Bronchial epithelial cell (primary cell): ENCODE measurements around the gene ATP6V0D1. TPM values are rescaled to one million over a fixed set of nuclear protein-coding genes. Genes with fewer than 3 reads are reported as not detected.

Source experiments
- DNase-seq: peaks from one replicate; pipeline ENCODE4 v3.0.0-alpha.2; 2010; ENCODE audit warnings: low read depth
- FAIRE-seq: peaks from 2 replicates; lab custom pipeline; 2011; peaks lifted over from hg19 to GRCh38; lab: Jason Lieb, UNC
- H3K27me3 ChIP-seq: 2 replicates; pipeline ENCODE4 v1.5.1; 2011; ENCODE audit warnings: low read length; ENCODE audit not compliant: control insufficient read depth, insufficient read depth
- H3K36me3 ChIP-seq: 2 replicates; pipeline ENCODE4 v1.5.1; 2011; ENCODE audit warnings: low read length; ENCODE audit not compliant: control insufficient read depth, insufficient read depth
- H3K4me3 ChIP-seq: 2 replicates; pipeline ENCODE4 v1.5.1; 2011; ENCODE audit warnings: mild to moderate bottlenecking, low read depth, low read length, control low read depth
- total RNA-seq: library from RNA; depleted of rRNA; stranded (reverse); fragments of >200 nt; gene quantifications from 2 replicates; pipeline ENCODE4 v1.2.1, GENCODE V29; 2014
- TF ChIP-seq, protein P1 (sequence below): IDR thresholded peaks from 2 replicates; pipeline ENCODE4 v1.5.1; 2011; ENCODE audit warnings: mild to moderate bottlenecking, moderate library complexity, low read length, control low read depth, inconsistent platforms; ENCODE audit not compliant: insufficient read depth, severe bottlenecking

ATP6V0D1 gene
- total RNA-seq, 1 donor from 2014 or later = 78.2 TPM

GRCh38 chr16:67481561-67482232 is 740 bp upstream of the ATP6V0D1 start:
- no peak for FAIRE-seq
- TF ChIP-seq, protein P1, sequence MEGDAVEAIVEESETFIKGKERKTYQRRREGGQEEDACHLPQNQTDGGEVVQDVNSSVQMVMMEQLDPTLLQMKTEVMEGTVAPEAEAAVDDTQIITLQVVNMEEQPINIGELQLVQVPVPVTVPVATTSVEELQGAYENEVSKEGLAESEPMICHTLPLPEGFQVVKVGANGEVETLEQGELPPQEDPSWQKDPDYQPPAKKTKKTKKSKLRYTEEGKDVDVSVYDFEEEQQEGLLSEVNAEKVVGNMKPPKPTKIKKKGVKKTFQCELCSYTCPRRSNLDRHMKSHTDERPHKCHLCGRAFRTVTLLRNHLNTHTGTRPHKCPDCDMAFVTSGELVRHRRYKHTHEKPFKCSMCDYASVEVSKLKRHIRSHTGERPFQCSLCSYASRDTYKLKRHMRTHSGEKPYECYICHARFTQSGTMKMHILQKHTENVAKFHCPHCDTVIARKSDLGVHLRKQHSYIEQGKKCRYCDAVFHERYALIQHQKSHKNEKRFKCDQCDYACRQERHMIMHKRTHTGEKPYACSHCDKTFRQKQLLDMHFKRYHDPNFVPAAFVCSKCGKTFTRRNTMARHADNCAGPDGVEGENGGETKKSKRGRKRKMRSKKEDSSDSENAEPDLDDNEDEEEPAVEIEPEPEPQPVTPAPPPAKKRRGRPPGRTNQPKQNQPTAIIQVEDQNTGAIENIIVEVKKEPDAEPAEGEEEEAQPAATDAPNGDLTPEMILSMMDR = no peak
- no peaks in the 10 kb centered on the region for H3K27me3 ChIP-seq
- H3K4me3 ChIP-seq = peak overlapping the region; percentile 93
- no peak for DNase-seq
- H3K36me3 ChIP-seq = no peaks in the 10 kb centered on the region

DNA sequence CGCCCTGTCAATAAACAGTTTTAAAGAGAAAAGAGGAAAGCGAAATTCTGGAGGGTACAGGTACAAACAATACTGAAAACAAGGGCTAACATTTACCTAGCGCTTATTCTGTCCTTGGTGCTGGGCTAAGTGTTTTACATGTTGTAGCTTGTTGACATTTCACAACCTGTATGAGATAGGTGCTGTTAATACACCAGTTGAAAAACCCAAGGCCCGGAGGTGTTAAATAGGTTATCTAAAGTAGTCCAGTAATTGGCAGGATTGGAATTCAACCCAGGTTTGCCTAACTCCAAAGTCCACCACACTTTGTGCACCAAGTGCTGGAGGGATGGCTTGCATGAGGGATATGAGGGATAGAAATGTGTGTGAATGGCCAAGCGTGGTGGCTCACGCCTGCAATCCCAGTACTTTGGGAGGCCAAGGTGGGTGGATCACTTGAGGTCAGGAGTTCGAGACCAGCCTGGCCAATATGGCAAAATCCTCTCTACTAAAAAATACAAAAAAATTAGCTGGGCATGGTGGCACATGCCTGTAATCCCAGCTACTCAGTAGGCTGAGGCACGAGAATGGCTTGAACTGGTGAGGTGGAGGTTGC is 2.9 kb downstream of the ATP6V0D1 start:
- TF ChIP-seq, protein P1 = no peak
- peak; percentile 88 for DNase-seq
- no peak for FAIRE-seq
- Histone ChIP-seq H3K36me3 (no peaks in the 10 kb centered on the region), H3K27me3 (no peaks in the 10 kb centered on the region), H3K4me3 (no peak overlapping the region)

- no peak overlapping the region for H3K4me3 ChIP-seq
- H3K27me3 ChIP-seq = no peaks in the 10 kb centered on the region
- DNase-seq (no peak), FAIRE-seq (no peak)
- peaks cover 2% of the 10 kb centered on the region for H3K36me3 ChIP-seq
- TF ChIP-seq, protein P1 = no peak
These were observed 6.2 kb downstream of the ATP6V0D1 start for GRCh38 chr16:67474551-67475455.

GRCh38 chr16:67471758-67472384 is 9.1 kb downstream of the ATP6V0D1 start:
- Histone ChIP-seq H3K27me3 (no peaks in the 10 kb centered on the region), H3K4me3 (no peak overlapping the region), H3K36me3 (peaks cover 5% of the 10 kb centered on the region)
- FAIRE-seq (no peak), DNase-seq (no peak)
- TF ChIP-seq, protein P1 = no peak

- no peak for DNase-seq
- Histone ChIP-seq H3K27me3 (no peaks in the 10 kb centered on the region), H3K4me3 (no peak overlapping the region), H3K36me3 (peaks cover 6% of the 10 kb centered on the region)
- no peak for FAIRE-seq
- TF ChIP-seq, protein P1 = no peak
These were observed 10.6 kb downstream of the ATP6V0D1 start for GRCh38 chr16:67470359-67470758.
